Measurements from ENCODE around the gene MPHOSPH9.

Gene MPHOSPH9

GRCh38 chr12:123232807-123233504 is at the start of gene MPHOSPH9, which contains the start of gene MTRFR:
Gene MPHOSPH9 (minus strand): TSS chr12:123233141. CDS start chr12:123230364, 2,777 bp downstream.
Gene MTRFR (plus strand): TSS chr12:123233436. CDS start chr12:123253675, 20,239 bp downstream.
- Histone ChIP-seq H3K4me1 (ENCODE audit: control insufficient read depth, insufficient read depth, low read length) (peaks cover 6% of the 10 kb centered on the region), H3K9me3 (ENCODE audit: control insufficient read depth, low read length) (no peaks in the 10 kb centered on the region)

GRCh38 chr12:123282111-123282510 is 49.2 kb upstream of the MPHOSPH9 start:
- Histone ChIP-seq H3K9ac (ENCODE audit: low read length) (no peak overlapping the region), H3K4me1 (ENCODE audit: control insufficient read depth, insufficient read depth, low read length) (no peaks in the 10 kb centered on the region), H3K4me3 (ENCODE audit: low read length) (no peak overlapping the region), H3K36me3 (ENCODE audit: control insufficient read depth, insufficient read depth, low read length) (no peaks in the 10 kb centered on the region), H3K27me3 (ENCODE audit: control insufficient read depth, insufficient read depth, low read length) (no peaks in the 10 kb centered on the region), H3K9me3 (ENCODE audit: control insufficient read depth, low read length) (no peaks in the 10 kb centered on the region)

More at GRCh38 chr12:123232807-123233504, at the start of gene MPHOSPH9, which contains the start of gene MTRFR:
- H3K4me3 ChIP-seq (ENCODE audit: low read length): peak within 1 kb of the TSS; percentile 95
- H3K27me3 ChIP-seq (ENCODE audit: control insufficient read depth, insufficient read depth, low read length): no peaks in the 10 kb centered on the region
- H3K36me3 ChIP-seq (ENCODE audit: control insufficient read depth, insufficient read depth, low read length): no peaks in the 10 kb centered on the region
- H3K9ac ChIP-seq (ENCODE audit: low read length): peak within 1 kb of the TSS; percentile 91

- Histone ChIP-seq H3K4me3 (ENCODE audit: low read length) (no peak overlapping the region), H3K27me3 (ENCODE audit: control insufficient read depth, insufficient read depth, low read length) (no peaks in the 10 kb centered on the region), H3K9me3 (ENCODE audit: control insufficient read depth, low read length) (no peaks in the 10 kb centered on the region), H3K36me3 (ENCODE audit: control insufficient read depth, insufficient read depth, low read length) (no peaks in the 10 kb centered on the region), H3K4me1 (ENCODE audit: control insufficient read depth, insufficient read depth, low read length) (no peaks in the 10 kb centered on the region), H3K9ac (ENCODE audit: low read length) (no peak overlapping the region)
Measured at GRCh38 chr12:123280971-123281370, 48.0 kb upstream of the MPHOSPH9 start.

GRCh38 chr12:123278101-123278627 is 45.2 kb upstream of the MPHOSPH9 start:
- no peaks in the 10 kb centered on the region for H3K27me3 ChIP-seq (ENCODE audit: control insufficient read depth, insufficient read depth, low read length)
- no peaks in the 10 kb centered on the region for H3K4me1 ChIP-seq (ENCODE audit: control insufficient read depth, insufficient read depth, low read length)
- H3K9ac ChIP-seq (ENCODE audit: low read length): no peak overlapping the region
- no peaks in the 10 kb centered on the region for H3K36me3 ChIP-seq (ENCODE audit: control insufficient read depth, insufficient read depth, low read length)
- no peak overlapping the region for H3K4me3 ChIP-seq (ENCODE audit: low read length)
- no peaks in the 10 kb centered on the region for H3K9me3 ChIP-seq (ENCODE audit: control insufficient read depth, low read length)

GRCh38 chr12:123273166-123273565 is 40.2 kb upstream of the MPHOSPH9 start:
- no peaks in the 10 kb centered on the region for H3K9me3 ChIP-seq (ENCODE audit: control insufficient read depth, low read length)
- peaks cover 21% of the 10 kb centered on the region for H3K4me1 ChIP-seq (ENCODE audit: control insufficient read depth, insufficient read depth, low read length)
- no peaks in the 10 kb centered on the region for H3K27me3 ChIP-seq (ENCODE audit: control insufficient read depth, insufficient read depth, low read length)
- H3K9ac ChIP-seq (ENCODE audit: low read length): no peak overlapping the region
- no peaks in the 10 kb centered on the region for H3K36me3 ChIP-seq (ENCODE audit: control insufficient read depth, insufficient read depth, low read length)
- no peak overlapping the region for H3K4me3 ChIP-seq (ENCODE audit: low read length)

- Histone ChIP-seq H3K9ac (ENCODE audit: low read length) (peak overlapping the region; percentile 86), H3K4me1 (ENCODE audit: control insufficient read depth, insufficient read depth, low read length) (peaks cover 25% of the 10 kb centered on the region), H3K4me3 (ENCODE audit: low read length) (no peak overlapping the region), H3K9me3 (ENCODE audit: control insufficient read depth, low read length) (no peaks in the 10 kb centered on the region), H3K27me3 (ENCODE audit: control insufficient read depth, insufficient read depth, low read length) (no peaks in the 10 kb centered on the region), H3K36me3 (ENCODE audit: control insufficient read depth, insufficient read depth, low read length) (no peaks in the 10 kb centered on the region)
Measured at GRCh38 chr12:123271001-123271668, 38.2 kb upstream of the MPHOSPH9 start.

- H3K4me1 ChIP-seq (ENCODE audit: control insufficient read depth, insufficient read depth, low read length): peaks cover 25% of the 10 kb centered on the region
- no peaks in the 10 kb centered on the region for H3K36me3 ChIP-seq (ENCODE audit: control insufficient read depth, insufficient read depth, low read length)
- peak overlapping the region; percentile 86 for H3K9ac ChIP-seq (ENCODE audit: low read length)
- H3K4me3 ChIP-seq (ENCODE audit: low read length): peak overlapping the region; percentile 90
- H3K27me3 ChIP-seq (ENCODE audit: control insufficient read depth, insufficient read depth, low read length): no peaks in the 10 kb centered on the region
- H3K9me3 ChIP-seq (ENCODE audit: control insufficient read depth, low read length): no peaks in the 10 kb centered on the region
Measured at GRCh38 chr12:123270214-123271000, 37.5 kb upstream of the MPHOSPH9 start.

- no peaks in the 10 kb centered on the region for H3K36me3 ChIP-seq (ENCODE audit: control insufficient read depth, insufficient read depth, low read length)
- peaks cover 25% of the 10 kb centered on the region for H3K4me1 ChIP-seq (ENCODE audit: control insufficient read depth, insufficient read depth, low read length)
- no peaks in the 10 kb centered on the region for H3K9me3 ChIP-seq (ENCODE audit: control insufficient read depth, low read length)
- H3K27me3 ChIP-seq (ENCODE audit: control insufficient read depth, insufficient read depth, low read length): no peaks in the 10 kb centered on the region
- H3K4me3 ChIP-seq (ENCODE audit: low read length): peak overlapping the region; percentile 90
- H3K9ac ChIP-seq (ENCODE audit: low read length): peak overlapping the region; percentile 86
Measured at GRCh38 chr12:123269896-123270213, 36.9 kb upstream of the MPHOSPH9 start.

GRCh38 chr12:123269395-123269892 is 36.5 kb upstream of the MPHOSPH9 start:
- Histone ChIP-seq H3K27me3 (ENCODE audit: control insufficient read depth, insufficient read depth, low read length) (no peaks in the 10 kb centered on the region), H3K9me3 (ENCODE audit: control insufficient read depth, low read length) (no peaks in the 10 kb centered on the region), H3K4me3 (ENCODE audit: low read length) (peak overlapping the region; percentile 90), H3K9ac (ENCODE audit: low read length) (peak overlapping the region; percentile 86), H3K36me3 (ENCODE audit: control insufficient read depth, insufficient read depth, low read length) (no peaks in the 10 kb centered on the region), H3K4me1 (ENCODE audit: control insufficient read depth, insufficient read depth, low read length) (peaks cover 25% of the 10 kb centered on the region)

- no peak overlapping the region for H3K4me3 ChIP-seq (ENCODE audit: low read length)
- no peaks in the 10 kb centered on the region for H3K27me3 ChIP-seq (ENCODE audit: control insufficient read depth, insufficient read depth, low read length)
- H3K36me3 ChIP-seq (ENCODE audit: control insufficient read depth, insufficient read depth, low read length): no peaks in the 10 kb centered on the region
- H3K4me1 ChIP-seq (ENCODE audit: control insufficient read depth, insufficient read depth, low read length): peaks cover 25% of the 10 kb centered on the region
- H3K9ac ChIP-seq (ENCODE audit: low read length): no peak overlapping the region
- no peaks in the 10 kb centered on the region for H3K9me3 ChIP-seq (ENCODE audit: control insufficient read depth, low read length)
Measured at GRCh38 chr12:123268850-123269249, 35.9 kb upstream of the MPHOSPH9 start.

GRCh38 chr12:123267991-123268843 is 35.3 kb upstream of the MPHOSPH9 start:
- Histone ChIP-seq H3K9me3 (ENCODE audit: control insufficient read depth, low read length) (no peaks in the 10 kb centered on the region), H3K27me3 (ENCODE audit: control insufficient read depth, insufficient read depth, low read length) (no peaks in the 10 kb centered on the region), H3K36me3 (ENCODE audit: control insufficient read depth, insufficient read depth, low read length) (no peaks in the 10 kb centered on the region), H3K4me3 (ENCODE audit: low read length) (no peak overlapping the region), H3K4me1 (ENCODE audit: control insufficient read depth, insufficient read depth, low read length) (peaks cover 25% of the 10 kb centered on the region), H3K9ac (ENCODE audit: low read length) (peak overlapping the region; percentile 5)

Measured in mucosa of stomach (tissue), 1 donor.